ENCODE measurements around the gene ONECUT3.

Gene ONECUT3

GRCh38 chr19:1799695-1800342 is 46.5 kb downstream of the ONECUT3 start:
- peaks cover under 1% of the 10 kb centered on the region; the same call in 1 of the 2 replicates for H3F3A ChIP-seq (ENCODE audit: insufficient read depth, low read length)

GRCh38 chr19:1804858-1805257 is 51.6 kb downstream of the ONECUT3 start:
- Histone ChIP-seq H3K4me2 (ENCODE audit: low read depth, low read length) (no peak overlapping the region), H3K27me3 (replicated peaks; ENCODE audit: insufficient read depth, low read length) (peaks cover 79% of the 10 kb centered on the region), H3K36me3 (replicated peaks; ENCODE audit: insufficient read depth, low read length) (no peaks in the 10 kb centered on the region), H3K27ac (ENCODE audit: low read length) (no peak overlapping the region), H3K9ac (ENCODE audit: low read length) (no peak overlapping the region), H3K4me3 (ENCODE audit: low read length) (no peak overlapping the region), H2AFZ (ENCODE audit: low read length) (no peak overlapping the region), H3K4me1 (ENCODE audit: low read length) (no peaks in the 10 kb centered on the region), H3K9me2 (replicated peaks; ENCODE audit: insufficient read depth, low read length) (no peaks in the 10 kb centered on the region), H4K20me1 (ENCODE audit: insufficient read depth, low read length) (no peaks in the 10 kb centered on the region), H3F3A (ENCODE audit: insufficient read depth, low read length) (no peaks in the 10 kb centered on the region), H3K9me3 (replicated peaks; ENCODE audit: insufficient read depth, low read length) (no peaks in the 10 kb centered on the region), H3K79me2 (ENCODE audit: low read length) (no peaks in the 10 kb centered on the region)
- TF ChIP-seq CTCF (IDR thresholded peaks at IDR 0.05; ENCODE audit: low read length) (no peak), EZH2phosphoT487 (IDR thresholded peaks at IDR 0.05; ENCODE audit: low read length) (no peak), EZH2 (optimal IDR thresholded peaks at IDR 0.05; ENCODE audit: low read depth, low read length) (no peak)
- DNase-seq = no peak

More at GRCh38 chr19:1799695-1800342, 46.5 kb downstream of the ONECUT3 start:
- Histone ChIP-seq H3K4me1 (ENCODE audit: low read length) (peaks cover 6% of the 10 kb centered on the region), H3K4me3 (ENCODE audit: low read length) (no peak overlapping the region), H3K27ac (ENCODE audit: low read length) (no peak overlapping the region), H3K79me2 (ENCODE audit: low read length) (no peaks in the 10 kb centered on the region), H3K27me3 (replicated peaks; ENCODE audit: insufficient read depth, low read length) (peaks cover 78% of the 10 kb centered on the region), H3K9me3 (replicated peaks; ENCODE audit: insufficient read depth, low read length) (no peaks in the 10 kb centered on the region), H3K9me2 (replicated peaks; ENCODE audit: insufficient read depth, low read length) (no peaks in the 10 kb centered on the region), H2AFZ (ENCODE audit: low read length) (no peak overlapping the region), H3K36me3 (replicated peaks; ENCODE audit: insufficient read depth, low read length) (no peaks in the 10 kb centered on the region), H3K9ac (ENCODE audit: low read length) (no peak overlapping the region), H3K4me2 (ENCODE audit: low read depth, low read length) (no peak overlapping the region), H4K20me1 (ENCODE audit: insufficient read depth, low read length) (no peaks in the 10 kb centered on the region)
- no peak for DNase-seq
- no peak for TF ChIP-seq CTCF (IDR thresholded peaks at IDR 0.05; ENCODE audit: low read length)
- TF ChIP-seq EZH2 (optimal IDR thresholded peaks at IDR 0.05; ENCODE audit: low read depth, low read length) = no peak
- TF ChIP-seq EZH2phosphoT487 (IDR thresholded peaks at IDR 0.05; ENCODE audit: low read length) = no peak

DNA sequence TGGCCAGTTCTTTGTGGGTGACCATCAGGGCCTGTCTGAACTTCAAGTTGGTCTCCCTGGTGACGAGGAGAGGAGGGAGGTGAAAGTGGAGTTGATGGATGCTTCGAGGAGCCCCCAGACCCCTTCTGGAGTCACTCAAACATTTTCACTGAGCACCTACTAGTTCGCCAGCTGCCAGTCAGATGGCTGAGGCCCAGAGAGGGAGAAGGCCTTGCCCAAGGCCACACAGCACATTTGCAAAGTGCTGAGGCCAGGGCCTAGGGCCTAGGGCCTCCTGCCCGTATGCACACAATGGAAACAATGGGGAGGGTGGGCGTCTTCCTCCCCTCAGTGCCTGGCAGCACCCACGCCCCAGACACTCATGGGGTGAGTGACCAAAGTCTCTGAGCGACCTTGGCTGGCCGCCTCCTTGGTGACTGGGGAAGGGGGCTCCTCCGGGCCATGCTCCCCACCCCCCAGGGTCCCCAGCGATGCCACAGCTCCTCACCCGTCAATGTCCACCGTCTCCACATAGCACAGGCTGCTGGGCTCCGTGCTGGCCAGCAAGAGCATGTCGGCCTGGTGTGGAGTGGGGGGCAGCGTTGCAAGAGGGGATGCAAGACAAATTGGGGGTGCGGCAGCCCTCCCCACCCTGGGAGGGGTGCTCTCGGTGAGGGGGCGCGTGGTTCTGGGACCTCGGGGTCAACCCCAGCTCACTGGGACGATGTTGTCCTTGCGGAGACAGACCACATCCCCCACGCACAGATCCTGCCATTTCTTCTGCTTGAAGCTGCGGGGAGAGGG is 52.3 kb downstream of the ONECUT3 start:
- TF ChIP-seq EZH2phosphoT487 (IDR thresholded peaks at IDR 0.05; ENCODE audit: low read length) (no peak), EZH2 (optimal IDR thresholded peaks at IDR 0.05; ENCODE audit: low read depth, low read length) (no peak), CTCF (IDR thresholded peaks at IDR 0.05; ENCODE audit: low read length) (no peak)
- H3K4me3 ChIP-seq (ENCODE audit: low read length) = no peak overlapping the region
- no peak overlapping the region for H3K4me2 ChIP-seq (ENCODE audit: low read depth, low read length)
- H3K27me3 ChIP-seq (replicated peaks; ENCODE audit: insufficient read depth, low read length) = peaks cover 77% of the 10 kb centered on the region
- no peak for DNase-seq
- no peaks in the 10 kb centered on the region for H3K9me2 ChIP-seq (replicated peaks; ENCODE audit: insufficient read depth, low read length)
- H3F3A ChIP-seq (ENCODE audit: insufficient read depth, low read length) = no peaks in the 10 kb centered on the region
- no peaks in the 10 kb centered on the region for H3K4me1 ChIP-seq (ENCODE audit: low read length)
- H3K9ac ChIP-seq (ENCODE audit: low read length) = no peak overlapping the region
- H3K9me3 ChIP-seq (replicated peaks; ENCODE audit: insufficient read depth, low read length) = no peaks in the 10 kb centered on the region
- no peaks in the 10 kb centered on the region for H4K20me1 ChIP-seq (ENCODE audit: insufficient read depth, low read length)
- H3K79me2 ChIP-seq (ENCODE audit: low read length) = no peaks in the 10 kb centered on the region
- no peak overlapping the region for H2AFZ ChIP-seq (ENCODE audit: low read length)
- no peaks in the 10 kb centered on the region for H3K36me3 ChIP-seq (replicated peaks; ENCODE audit: insufficient read depth, low read length)
- no peak overlapping the region for H3K27ac ChIP-seq (ENCODE audit: low read length)
